Measurements from ENCODE around the gene HNRNPA1.
"Not testable (repeated sequence)": the region's sequence is repeated elsewhere in the genome, so short reads cannot be mapped to it uniquely, and the experiment has no call there.

HNRNPA1 gene

DNA sequence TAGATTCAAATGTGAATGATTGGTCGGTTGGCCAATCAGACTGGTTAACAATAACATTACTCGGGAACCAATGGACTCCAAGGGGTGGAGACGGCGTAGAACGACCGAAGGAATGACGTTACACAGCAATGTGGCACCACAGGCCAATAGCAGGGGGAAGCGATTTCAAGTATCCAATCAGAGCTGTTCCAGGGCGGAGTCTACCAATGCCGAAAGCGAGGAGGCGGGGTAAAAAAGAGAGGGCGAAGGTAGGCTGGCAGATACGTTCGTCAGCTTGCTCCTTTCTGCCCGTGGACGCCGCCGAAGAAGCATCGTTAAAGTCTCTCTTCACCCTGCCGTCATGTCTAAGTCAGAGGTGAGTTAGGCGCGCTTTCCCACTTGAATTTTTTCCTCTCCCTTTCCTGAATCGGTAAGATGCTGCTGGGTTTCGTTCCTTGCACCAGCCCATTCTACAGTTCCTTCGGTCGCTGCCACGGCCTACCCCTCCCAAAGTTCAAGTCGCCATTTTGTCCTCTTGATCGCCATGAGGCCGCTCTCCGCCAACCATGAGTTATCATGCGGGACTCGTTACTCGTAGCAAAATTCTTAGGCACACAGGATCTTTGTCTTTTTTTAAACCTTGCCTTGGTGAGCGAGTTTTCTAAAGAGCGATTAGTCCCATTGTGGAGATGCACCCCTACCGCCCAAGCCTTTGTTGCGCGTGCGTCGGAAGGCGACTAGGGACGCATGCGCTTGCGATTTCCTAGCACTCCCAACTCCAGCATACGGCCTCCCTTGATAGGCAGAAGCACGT lies at the start of gene HNRNPA1:
Gene HNRNPA1 (plus strand): TSS at position 259 of the 793 bp plus-strand sequence. CDS start 82 bp downstream, at position 341.
- peak; percentile 92 to 99 (median 96) for DNase-seq
- intact Hi-C loops (cut with DNase I) = no loop called here

DNA sequence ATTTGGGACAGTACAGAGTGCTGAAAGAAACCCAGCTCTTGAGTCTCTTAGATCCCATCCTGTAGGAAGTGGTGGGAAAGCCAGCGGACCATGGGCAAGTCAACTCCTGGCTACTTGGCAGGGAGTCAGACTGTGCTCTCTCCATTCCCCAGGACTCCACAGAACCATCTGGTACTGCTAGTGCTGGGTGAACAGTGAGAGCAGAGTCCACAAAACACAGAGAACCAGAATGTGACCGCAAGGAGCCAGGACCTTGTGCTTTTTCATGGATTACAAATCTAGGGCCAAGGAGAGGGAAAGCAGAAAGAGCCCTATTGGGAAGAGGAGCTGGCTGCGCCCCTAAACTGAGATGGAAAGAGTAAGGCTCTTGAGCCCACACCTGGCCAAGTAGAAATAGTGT lies 49.3 kb upstream of the HNRNPA1 start:
- DNase-seq; intact Hi-C loops (cut with DNase I): not testable (repeated sequence)

DNA sequence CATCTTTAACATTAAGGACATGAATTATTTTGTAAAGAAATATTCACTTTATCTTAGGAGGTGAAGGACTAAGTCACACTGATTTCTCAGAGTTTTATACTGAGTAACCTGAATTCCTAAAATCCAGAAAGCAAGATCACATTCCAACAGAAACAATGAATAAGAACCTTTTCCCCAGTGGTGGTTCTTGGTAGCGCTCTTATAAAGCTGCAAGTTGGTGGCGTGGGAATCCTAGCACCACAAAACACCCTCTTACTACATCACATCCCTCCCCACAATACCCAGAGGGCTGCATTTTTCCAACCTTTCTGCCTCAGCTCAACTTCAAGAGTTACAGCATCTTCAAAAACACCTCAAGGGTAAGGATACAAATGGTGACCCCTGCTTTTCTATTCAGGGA lies 47.7 kb upstream of the HNRNPA1 start:
- intact Hi-C loops (cut with DNase I) = no loop called here

DNA sequence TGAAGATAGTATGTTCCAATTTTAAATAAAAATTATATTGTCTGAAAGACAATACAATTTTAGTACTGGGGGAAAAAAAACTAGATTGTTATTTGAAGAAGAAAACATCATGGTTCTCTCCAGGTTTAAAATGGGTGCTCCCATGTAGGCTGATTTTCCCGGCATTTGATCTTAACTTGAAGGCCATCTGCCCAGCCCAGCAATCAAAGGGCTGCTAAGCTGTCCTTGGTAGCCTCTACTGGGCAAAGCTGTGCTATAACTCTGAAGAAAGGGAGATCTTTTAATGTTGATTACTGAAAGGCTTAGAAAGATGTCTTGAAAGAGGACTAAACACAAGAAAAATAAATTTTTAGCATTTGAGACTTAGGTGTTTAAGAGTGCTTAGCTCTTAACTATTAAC lies 42.0 kb upstream of the HNRNPA1 start:
- intact Hi-C loops (cut with DNase I) = no loop called here
- DNase-seq = no peak

More for the DNA sequence above, 47.7 kb upstream of the HNRNPA1 start:
- DNase-seq = no peak

DNA sequence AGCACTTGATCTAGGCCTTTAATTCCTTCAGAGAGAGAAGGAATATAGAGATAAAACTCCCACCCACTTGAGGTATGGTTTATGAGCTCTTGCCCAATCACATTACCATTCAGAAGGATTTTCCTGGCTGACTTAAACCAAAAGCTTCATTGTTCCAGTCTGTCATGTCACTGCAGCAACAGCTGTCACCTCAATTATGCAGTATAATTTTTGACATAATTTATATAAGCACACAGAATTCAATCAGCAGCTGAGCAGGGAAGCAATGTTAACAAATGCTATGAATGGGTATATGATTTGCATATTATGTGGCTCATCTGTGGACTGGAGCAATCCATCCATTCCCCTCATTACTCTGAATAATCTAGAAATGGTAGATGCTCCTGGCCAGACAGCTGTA lies 40.9 kb upstream of the HNRNPA1 start:
- no peak for DNase-seq
- intact Hi-C loops (cut with DNase I) = no loop called here

DNA sequence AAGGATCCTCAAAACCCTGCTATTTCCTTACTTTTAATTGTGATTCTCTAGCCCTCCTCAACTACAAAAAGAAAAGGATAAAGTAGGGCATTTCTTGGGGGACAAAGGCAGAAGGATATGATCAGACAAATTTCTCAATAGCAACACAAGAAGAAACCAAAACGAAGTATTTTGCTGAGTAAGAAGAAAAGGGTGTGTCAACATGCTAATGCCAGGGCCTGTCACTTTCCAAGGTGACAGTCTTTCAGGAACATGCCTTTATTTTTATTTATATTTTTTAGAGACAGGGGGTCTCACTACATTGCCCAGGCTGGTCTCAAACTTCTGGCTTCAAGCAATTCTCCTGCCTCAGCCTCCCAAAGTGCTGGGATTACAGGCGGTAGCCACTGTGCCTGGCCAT lies 40.4 kb upstream of the HNRNPA1 start:
- DNase-seq = no peak
- intact Hi-C loops (cut with DNase I) = no loop called here

DNA sequence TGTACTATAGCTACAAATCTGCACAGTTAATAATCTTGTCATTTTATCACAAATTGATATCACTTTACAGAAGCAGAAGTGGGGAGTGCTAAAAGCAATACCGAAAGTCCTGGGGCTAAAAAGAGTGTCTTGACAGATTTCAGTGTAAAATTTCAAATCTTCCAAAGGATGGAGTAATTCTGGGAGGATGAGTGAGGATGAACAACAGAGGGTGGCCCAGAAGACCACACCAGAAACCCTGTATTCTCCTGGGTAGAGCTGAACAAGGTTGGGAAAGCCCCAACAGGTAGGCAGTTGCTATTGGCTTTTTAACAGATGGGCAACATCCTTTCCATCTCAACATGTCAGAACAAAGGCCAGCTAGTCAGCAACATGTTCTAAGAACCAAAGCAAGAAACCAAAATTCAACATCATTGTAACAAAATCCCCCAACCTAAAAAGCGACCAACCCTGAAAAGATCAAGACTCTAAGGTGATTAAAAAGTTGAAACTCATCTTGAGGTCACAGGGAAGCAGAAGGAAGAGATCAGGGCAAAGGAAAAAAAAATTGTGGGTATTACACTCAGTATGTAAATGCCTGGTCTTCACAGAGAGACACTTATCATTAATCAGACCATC lies 39.4 kb upstream of the HNRNPA1 start:
- no peak for DNase-seq
- intact Hi-C loops (cut with DNase I) = no loop called here

DNA sequence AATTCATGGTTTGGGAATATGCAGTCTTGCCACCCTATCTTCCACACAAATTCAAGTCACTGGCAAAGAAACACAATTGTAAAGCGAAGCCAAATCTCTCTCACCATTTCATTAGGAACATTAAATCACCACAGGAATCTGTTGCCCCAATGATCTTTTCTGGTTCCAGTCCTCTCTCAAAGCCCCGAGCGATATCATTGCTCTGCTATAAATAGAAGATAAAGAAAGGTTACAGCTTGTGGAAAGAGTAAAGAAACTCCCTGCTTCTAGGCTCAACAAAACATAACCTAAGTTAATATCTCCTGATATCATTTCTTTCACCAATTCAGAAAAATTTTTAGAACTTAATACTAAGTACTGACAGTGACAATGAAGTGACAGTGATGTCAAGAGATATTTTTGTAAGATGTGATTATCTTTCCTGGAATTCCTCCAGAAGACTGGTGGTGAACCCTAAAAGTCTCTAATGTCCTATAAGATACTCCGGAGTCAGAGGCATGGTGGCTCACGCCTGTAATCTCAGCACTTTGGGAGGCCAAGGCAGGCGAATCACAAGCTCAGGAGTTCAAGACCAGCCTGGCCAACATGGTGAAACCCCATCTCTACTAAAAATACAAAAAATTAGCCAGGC lies 34.4 kb upstream of the HNRNPA1 start:
- intact Hi-C loops (cut with DNase I) = no loop called here
- no peak for DNase-seq

DNA sequence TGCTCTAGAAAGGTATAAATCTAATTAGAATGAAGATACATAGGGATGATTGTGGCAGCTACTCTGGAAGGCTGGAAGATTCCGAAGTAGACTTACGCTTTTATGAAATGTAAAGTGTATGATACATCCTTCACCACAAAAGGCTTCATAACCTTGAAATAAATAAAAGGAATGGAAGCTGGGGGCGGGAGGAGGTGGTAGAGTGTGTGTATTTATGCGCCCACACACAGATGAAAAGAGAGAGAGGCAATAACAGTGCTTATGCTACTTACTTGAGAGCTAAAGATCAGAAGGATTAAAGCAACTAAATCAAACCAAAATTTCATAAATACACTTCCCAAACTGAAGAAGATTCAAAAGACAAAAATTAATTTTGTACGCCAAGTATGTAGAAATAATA lies 31.0 kb upstream of the HNRNPA1 start:
- no peak for DNase-seq
- intact Hi-C loops (cut with DNase I) = no loop called here

DNA sequence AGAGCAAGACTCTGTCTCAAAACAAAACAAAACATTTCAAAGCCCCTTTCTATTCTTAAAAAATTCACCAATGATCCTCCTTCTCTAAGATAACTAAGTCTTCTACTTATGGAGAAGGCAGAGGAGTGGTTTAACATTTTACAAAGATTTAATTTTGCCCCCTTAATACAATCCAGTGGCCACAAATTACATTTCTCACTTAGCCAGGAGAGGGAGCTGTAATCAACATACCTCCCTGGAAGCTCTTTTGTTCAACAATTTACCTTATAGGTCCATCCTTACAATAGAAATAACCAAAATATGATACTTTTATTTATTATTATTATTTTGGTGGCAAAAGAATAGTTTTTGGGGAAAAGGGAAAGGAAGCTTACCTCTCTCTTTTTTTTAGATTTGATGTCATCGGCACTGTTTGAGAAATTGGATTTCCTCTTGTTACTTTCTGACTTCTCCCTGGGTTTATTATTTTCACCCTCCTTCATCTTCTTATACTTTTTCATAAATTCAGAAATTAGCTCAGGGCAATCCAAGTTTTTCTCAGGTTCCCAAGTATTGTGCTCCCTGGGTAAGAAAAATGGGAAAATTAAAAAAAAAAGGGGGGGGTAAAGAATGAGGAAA lies 28.8 kb upstream of the HNRNPA1 start:
- intact Hi-C loops (cut with DNase I) = loop anchor here (10.0 kb wide), 1 partner anchor 73 kb away; the partner anchor contains the start of gene COPZ1
- DNase-seq = no peak

DNA sequence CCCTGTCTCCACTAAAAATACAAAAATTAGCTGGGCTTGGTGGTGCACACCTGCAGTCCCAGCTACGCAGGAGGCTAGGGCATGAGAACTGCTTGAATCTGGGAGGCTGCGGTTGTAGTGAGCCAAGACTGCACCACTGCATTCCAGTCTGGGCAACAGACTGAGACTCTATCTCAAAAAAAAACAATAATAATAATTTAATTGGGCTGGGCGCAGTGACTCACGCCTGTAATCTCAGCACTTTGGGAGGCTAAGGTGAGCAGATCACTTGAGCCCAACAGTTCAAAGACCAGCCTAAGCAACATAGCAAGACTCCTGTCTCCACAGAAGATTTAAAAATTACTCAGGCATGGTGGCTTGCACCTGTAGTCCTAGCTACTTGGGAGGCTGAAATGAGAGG lies 27.3 kb upstream of the HNRNPA1 start:
- no peak for DNase-seq
- intact Hi-C loops (cut with DNase I) = loop anchor here (10.0 kb wide), 1 partner anchor 72 kb away; the partner anchor contains the start of gene COPZ1

DNA sequence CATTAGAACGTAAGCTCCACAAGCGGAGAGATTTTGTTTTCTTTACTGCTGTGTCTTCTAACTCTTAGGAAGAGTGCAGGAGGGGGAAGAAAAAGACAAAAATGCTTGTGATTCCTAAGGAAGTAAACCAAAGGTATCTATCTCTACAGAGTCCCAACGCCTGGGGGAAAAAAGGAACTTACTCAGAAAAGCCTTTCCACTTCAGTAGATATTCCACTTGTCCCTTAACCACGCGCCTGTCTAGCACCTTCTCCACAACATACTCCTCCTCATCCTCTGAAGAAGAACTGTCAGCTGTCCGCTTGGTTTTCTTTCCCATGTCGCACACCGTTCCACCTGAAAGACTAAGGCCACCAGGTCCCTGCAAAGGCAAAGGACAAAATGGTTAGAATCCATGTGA lies 23.2 kb upstream of the HNRNPA1 start:
- DNase-seq = no peak
- intact Hi-C loops (cut with DNase I) = loop anchor here (10.0 kb wide), 1 partner anchor 67 kb away; the partner anchor contains the start of gene COPZ1

DNA sequence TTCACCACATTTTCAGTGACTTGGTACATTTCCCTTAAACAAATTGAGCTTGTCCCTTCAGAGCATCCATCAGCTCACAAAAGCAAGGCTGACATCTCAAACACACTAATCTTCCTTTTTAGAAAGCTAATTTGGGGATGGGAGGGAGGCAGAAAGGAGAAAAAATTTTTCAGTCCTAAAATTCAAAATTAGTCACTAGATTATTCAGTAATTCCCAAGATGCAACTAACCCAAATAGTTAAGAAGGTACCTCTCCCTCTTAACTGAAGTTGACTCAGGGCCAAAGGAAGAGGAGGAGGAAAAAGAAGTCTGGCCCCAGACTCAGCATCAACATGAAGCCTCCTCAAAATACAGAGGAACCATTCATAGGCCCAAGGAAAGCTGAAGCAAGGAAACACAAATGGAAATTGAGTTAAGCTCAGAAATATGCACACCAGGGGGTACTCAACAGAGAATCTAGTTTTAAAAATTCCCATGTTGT lies 22.3 kb upstream of the HNRNPA1 start:
- DNase-seq = no peak
- intact Hi-C loops (cut with DNase I) = loop anchor here (10.0 kb wide), 1 partner anchor 67 kb away; the partner anchor contains the start of gene COPZ1

DNA sequence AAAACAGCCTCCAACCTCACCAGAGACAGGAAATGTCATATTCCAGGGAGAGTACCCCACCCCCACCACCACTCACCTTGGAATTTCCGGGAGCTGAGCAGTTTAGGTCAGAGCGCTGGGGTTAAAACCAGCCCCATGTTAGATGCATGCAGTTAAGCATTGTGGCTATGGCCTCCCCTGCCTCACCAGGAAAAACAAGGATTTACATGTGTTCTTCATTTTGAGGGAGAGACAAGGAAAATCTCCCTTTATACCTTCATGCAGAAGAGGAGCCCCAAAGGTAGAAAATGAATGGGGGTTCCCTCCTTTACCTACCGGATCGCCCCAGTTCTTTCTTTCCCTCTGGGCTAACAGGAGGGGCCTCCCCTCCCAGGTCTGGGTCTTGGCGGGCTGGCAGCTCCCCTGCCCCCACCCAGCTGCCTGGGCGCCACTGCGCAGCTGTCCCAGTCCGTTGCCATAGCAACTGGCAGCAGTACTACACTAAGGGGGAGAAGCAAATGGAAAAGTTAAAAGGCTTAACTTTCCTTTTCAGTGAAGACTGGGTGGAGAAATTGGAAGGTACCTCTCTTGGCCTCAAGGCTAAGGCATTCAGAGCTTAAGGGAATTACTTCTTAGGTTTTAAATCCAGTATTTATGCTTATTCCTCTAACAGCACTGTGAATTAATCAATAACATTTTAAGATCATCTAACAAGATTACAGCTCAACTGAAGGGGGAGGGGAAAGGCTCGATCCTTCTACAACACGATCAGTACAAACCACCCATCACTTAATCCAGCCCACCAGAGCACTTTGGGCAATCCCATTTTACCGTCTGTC lies 21.1 kb upstream of the HNRNPA1 start:
- intact Hi-C loops (cut with DNase I) = loop anchor here (10.0 kb wide), 1 partner anchor 65 kb away; the partner anchor contains the start of gene COPZ1
- peak; percentile 71 to 98 (median 82) for DNase-seq

DNA sequence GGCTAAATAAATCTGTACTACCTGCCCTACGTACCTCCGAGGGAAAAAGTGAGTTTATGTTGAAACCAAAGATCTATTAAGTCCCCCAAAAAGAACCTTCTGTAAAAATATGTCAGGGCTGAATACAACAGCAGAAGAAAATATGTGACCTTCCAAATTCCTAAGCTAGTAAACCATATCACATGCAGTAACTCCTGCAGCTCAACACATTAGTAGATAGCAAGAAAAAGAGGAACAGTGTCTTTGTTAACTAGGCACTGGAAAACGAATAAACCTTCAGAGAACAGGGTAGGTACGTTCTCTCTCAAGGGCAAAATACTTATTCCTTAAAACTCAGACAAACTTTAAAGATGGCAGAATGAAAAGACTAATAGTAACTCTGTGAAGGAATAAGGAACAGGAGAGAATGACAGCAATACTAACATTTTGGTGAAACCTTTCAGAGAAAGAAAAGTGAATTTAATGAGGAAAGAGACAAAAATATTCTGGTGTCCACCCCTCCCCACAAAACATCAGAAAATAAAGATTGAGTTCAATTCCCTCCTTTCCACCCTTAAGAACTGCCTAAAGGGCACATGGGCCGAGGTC lies 18.6 kb upstream of the HNRNPA1 start:
- intact Hi-C loops (cut with DNase I) = no loop called here
- no peak for DNase-seq

DNA sequence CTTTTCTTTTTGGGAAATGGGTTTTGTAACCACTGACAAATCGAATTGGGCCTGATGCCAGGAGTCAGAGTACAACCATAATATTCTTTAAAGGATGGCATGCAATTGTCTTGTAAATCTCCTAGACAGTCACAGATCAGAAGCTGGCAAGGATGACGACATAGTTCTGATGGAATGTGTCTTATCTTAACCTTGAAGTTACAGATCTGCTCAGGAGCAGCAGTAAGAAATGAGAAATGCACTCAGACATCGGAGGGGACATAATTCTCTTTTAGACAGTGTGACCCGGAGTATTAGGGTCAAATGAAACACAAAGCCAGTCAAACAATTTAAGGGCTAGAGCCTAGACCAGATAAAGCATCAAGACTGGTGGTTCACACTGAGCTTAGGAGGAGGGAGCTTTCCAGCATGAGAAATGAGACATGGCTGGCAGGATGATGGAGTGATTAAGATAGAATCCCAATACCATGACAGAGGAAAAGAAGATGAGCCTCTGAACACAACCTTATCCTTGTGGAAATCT lies 18.1 kb upstream of the HNRNPA1 start:
- intact Hi-C loops (cut with DNase I) = no loop called here
- no peak for DNase-seq

DNA sequence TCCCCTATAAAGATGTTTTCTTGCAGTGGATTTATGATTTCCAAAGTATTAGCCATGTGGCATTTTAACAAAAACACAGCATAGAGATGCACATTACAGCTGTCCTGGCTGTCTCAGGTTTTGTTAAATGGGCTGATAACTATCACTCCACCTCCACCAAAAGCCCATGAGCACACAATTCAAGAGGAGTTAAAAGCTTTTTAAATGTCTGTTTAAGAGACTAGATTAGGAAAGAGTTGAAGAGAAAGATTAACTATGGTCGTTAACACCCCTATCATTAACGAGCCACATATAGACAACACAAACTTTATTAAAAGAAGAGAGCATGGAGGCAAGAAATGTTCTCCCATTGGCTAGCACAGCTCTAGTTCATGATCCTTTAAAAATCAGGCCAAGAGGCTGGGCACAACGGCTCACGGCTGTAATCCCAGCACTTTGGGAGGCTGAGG lies 15.1 kb upstream of the HNRNPA1 start:
- intact Hi-C loops (cut with DNase I) = no loop called here
- no peak for DNase-seq

DNA sequence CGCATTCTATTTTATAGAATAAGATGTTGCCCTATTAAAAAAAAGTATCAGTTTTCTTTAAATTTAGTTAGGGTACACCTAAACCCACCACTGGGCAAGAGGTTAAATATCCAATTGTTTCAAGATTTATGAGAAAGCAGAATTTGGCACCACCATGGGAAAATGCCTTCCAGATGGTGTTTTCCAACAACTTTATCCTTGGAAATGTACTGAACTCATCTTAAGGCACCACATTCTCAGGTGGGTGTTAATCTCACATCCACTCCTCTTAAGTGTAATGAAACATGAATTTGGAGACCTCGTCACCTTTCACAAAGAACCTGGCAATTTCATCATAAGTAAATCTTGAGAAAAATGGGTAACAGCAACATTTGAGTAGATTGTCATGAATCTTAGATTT lies 13.7 kb upstream of the HNRNPA1 start:
- DNase-seq = no peak
- intact Hi-C loops (cut with DNase I) = no loop called here

DNA sequence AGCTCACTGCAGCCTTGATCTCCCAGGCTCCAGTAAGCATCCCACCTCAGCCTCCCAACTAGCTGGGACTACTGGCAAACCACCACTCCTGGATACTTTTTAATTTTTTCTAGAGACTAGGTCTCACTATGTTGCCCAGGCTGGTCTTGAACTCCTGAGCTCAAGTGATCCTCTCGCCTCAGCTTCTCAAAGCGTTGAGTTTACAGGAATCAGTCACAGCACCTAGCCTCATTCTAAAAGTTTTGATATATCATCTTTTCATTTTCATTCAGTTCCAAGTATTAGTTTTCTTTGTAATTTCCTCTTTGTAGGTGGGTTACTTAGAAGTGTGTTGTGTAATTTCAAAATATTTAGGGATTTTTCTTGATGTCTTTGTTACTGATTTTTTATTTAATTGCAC lies 10.2 kb upstream of the HNRNPA1 start:
- intact Hi-C loops (cut with DNase I) = no loop called here
- no peak for DNase-seq

Data from posterior cingulate gyrus (tissue), 11 donors.